B cell (primary cell): Measurements from ENCODE around the gene PLEKHM2. TPM values are rescaled to one million over a fixed set of nuclear protein-coding genes. Genes with fewer than 3 reads are reported as not detected.
A peak's percentile ranks its signal among the peaks of the same experiment; 100 is the strongest.

Source experiments
- ATAC-seq: fragments of 200-7000 bp; cut with Tn5 transposase; one replicate; pipeline ENCODE4 v1.10.0; 2021; ENCODE audit warnings: low read depth, mild to moderate bottlenecking, moderate number of reproducible peaks, moderate library complexity
- CTCF ChIA-PET: fragments of 350-600 bp; sonication (Branson Sonifier 250); formaldehyde crosslinking; loops from one replicate; lab custom pipeline; 2021; ENCODE audit warnings: antibody characterized with exemption, inconsistent platforms; lab: Charles Lee
- POLR2A ChIA-PET: fragments of 350-600 bp; sonication (Branson Sonifier 250); formaldehyde crosslinking; loops from one replicate; lab custom pipeline; 2021; ENCODE audit warnings: antibody characterized with exemption; lab: Charles Lee
- DNase-seq: peaks from one replicate; pipeline ENCODE4 v3.0.0; 2013
- H2AFZ ChIP-seq: 2 replicates; pipeline ENCODE4 v1.6.1; 2012; ENCODE audit warnings: mild to moderate bottlenecking, low read depth, low read length; ENCODE audit not compliant: insufficient read depth, poor library complexity, severe bottlenecking
- H3K27ac ChIP-seq, 2 donors: 1 replicate in 1 of 2; 2 replicates in 1 of 2; pipeline ENCODE4 v1.5.1; 2012 to 2013; ENCODE audit warnings: low read length in 2 of 2, mild to moderate bottlenecking in 2 of 2, moderate library complexity in 1 of 2
- H3K27me3 ChIP-seq, 4 experiments: fragments of 200-600 bp in 1 of 4; sonication (generic) in 1 of 4; replicated peaks in 1 of 4; 1 replicate in 2 of 4; 2 replicates in 2 of 4; pipeline versions ENCODE4 v1.6.1 to v1.7.0; 2013 to 2016; ENCODE audit warnings: low read length in 3 of 4, mild to moderate bottlenecking in 2 of 4, mixed read lengths in 1 of 4, moderate library complexity in 1 of 4; ENCODE audit not compliant: insufficient read depth in 4 of 4, control insufficient read depth in 3 of 4; ENCODE audit errors: control extremely low read depth in 1 of 4
- H3K36me3 ChIP-seq, 2 experiments: replicated peaks in 1 of 2; 1 replicate in 1 of 2; 2 replicates in 1 of 2; pipeline versions ENCODE4 v1.6.1 to v1.7.1; 2013; ENCODE audit warnings: low read length in 1 of 2; ENCODE audit not compliant: insufficient read depth in 2 of 2, control insufficient read depth in 1 of 2; ENCODE audit errors: control extremely low read depth in 1 of 2, extremely low read depth in 1 of 2
- H3K4me1 ChIP-seq, 2 donors: fragments of 200-600 bp in 1 of 2; sonication (generic) in 1 of 2; 1 replicate in 1 of 2; 2 replicates in 1 of 2; pipeline versions ENCODE4 v1.5.1 to v1.6.1; 2013 to 2017; ENCODE audit warnings: low read length in 2 of 2; ENCODE audit not compliant: control insufficient read depth in 2 of 2, insufficient read depth in 2 of 2
- H3K4me2 ChIP-seq: replicated peaks from 2 replicates; pipeline ENCODE3; 2012; ENCODE audit warnings: mild to moderate bottlenecking, low read depth, low read length; ENCODE audit not compliant: poor library complexity, severe bottlenecking
- H3K4me3 ChIP-seq, 5 experiments: fragments of 200-600 bp in 1 of 5; sonication (generic) in 1 of 5; 1 replicate in 3 of 5; 2 replicates in 2 of 5; pipeline versions ENCODE4 v1.5.1 to v1.7.0; 2011 to 2016; ENCODE audit warnings: low read length in 4 of 5, mild to moderate bottlenecking in 4 of 5, low read depth in 2 of 5, control low read depth in 1 of 5, moderate library complexity in 1 of 5; ENCODE audit not compliant: insufficient read depth in 1 of 5; ENCODE audit errors: control extremely low read depth in 1 of 5, extremely low read depth in 1 of 5
- H3K79me2 ChIP-seq: fragments of 200-600 bp; sonication (generic); one replicate; pipeline ENCODE4 v1.6.0; 2016; ENCODE audit warnings: low read length; ENCODE audit not compliant: control insufficient read depth, insufficient read depth
- H3K9ac ChIP-seq: fragments of 200-600 bp; sonication (generic); 2 replicates; pipeline ENCODE4 v1.6.1; 2017; ENCODE audit warnings: mild to moderate bottlenecking, low read length, moderate library complexity
- H3K9me3 ChIP-seq, 3 donors: one replicate each; pipeline versions ENCODE4 v1.6.1 to v1.7.1; 2013; ENCODE audit warnings: low read length in 2 of 3; ENCODE audit not compliant: control insufficient read depth in 2 of 3, insufficient read depth in 1 of 3; ENCODE audit errors: control extremely low read depth in 1 of 3
- H4K20me1 ChIP-seq: 2 replicates; pipeline ENCODE4 v1.6.0; 2012; ENCODE audit warnings: mild to moderate bottlenecking, low read length; ENCODE audit not compliant: insufficient read depth, control insufficient read depth, poor library complexity, severe bottlenecking
- H3K27ac Mint-ChIP-seq: one replicate; pipeline ENCODE4 v1.8.0; 2021; ENCODE audit warnings: mixed read lengths
- H3K27me3 Mint-ChIP-seq: one replicate; pipeline ENCODE4 v1.8.0; 2021; ENCODE audit warnings: mixed read lengths
- H3K4me1 Mint-ChIP-seq: one replicate; pipeline ENCODE4 v1.8.0; 2021; ENCODE audit warnings: mixed read lengths
- H3K4me3 Mint-ChIP-seq: one replicate; pipeline ENCODE4 v1.8.0; 2021; ENCODE audit warnings: mixed read lengths
- H3K9me3 Mint-ChIP-seq: one replicate; pipeline ENCODE4 v1.8.0; 2022; ENCODE audit warnings: mixed read lengths; ENCODE audit not compliant: insufficient read depth
- EZH2 ChIP-seq: IDR thresholded peaks from 2 replicates; pipeline ENCODE4 v1.6.1; 2012; ENCODE audit warnings: borderline replicate concordance, low read depth, mild to moderate bottlenecking, moderate library complexity, low read length; ENCODE audit not compliant: insufficient read depth, poor library complexity, severe bottlenecking
- WGBS: methylation state at CpG from one replicate; pipeline ENCODE4 v1.1.5; 2013; ENCODE audit warnings: missing lambda C conversion rate; ENCODE audit not compliant: insufficient coverage; 5-methylcytosine and 5-hydroxymethylcytosine counted together
- intact Hi-C: fragments of 100-400 bp; cut with micrococcal nuclease; formaldehyde crosslinking; loops from one replicate; pipeline ENCODE4 v1.10.0; 2022
- polyA plus RNA-seq: library from polyadenylated mRNA; depleted of rRNA; stranded (reverse); fragments of >200 nt; gene quantifications from 2 replicates; pipeline ENCODE4 v1.2.3, GENCODE V29; 2012
- total RNA-seq, 2 donors: library from RNA; stranded (reverse); fragments of 120-200 nt in 1 of 2; gene quantifications; 1 replicate in 1 of 2; 2 replicates in 1 of 2; pipeline versions ENCODE4 v1.2.3 to v1.2.4, GENCODE V29; 2013 to 2022
- TF ChIP-seq, protein P1 (sequence below): fragments of 200-600 bp; IDR thresholded peaks from one replicate; pipeline ENCODE4 v1.8.0; 2022; ENCODE audit warnings: antibody characterized with exemption, mild to moderate bottlenecking

PLEKHM2 gene
- total and polyA plus RNA-seq, 2 donors (not counting 1 experiment from before 2014, with no cell fraction given), result 99.7 to 120 TPM

DNA sequence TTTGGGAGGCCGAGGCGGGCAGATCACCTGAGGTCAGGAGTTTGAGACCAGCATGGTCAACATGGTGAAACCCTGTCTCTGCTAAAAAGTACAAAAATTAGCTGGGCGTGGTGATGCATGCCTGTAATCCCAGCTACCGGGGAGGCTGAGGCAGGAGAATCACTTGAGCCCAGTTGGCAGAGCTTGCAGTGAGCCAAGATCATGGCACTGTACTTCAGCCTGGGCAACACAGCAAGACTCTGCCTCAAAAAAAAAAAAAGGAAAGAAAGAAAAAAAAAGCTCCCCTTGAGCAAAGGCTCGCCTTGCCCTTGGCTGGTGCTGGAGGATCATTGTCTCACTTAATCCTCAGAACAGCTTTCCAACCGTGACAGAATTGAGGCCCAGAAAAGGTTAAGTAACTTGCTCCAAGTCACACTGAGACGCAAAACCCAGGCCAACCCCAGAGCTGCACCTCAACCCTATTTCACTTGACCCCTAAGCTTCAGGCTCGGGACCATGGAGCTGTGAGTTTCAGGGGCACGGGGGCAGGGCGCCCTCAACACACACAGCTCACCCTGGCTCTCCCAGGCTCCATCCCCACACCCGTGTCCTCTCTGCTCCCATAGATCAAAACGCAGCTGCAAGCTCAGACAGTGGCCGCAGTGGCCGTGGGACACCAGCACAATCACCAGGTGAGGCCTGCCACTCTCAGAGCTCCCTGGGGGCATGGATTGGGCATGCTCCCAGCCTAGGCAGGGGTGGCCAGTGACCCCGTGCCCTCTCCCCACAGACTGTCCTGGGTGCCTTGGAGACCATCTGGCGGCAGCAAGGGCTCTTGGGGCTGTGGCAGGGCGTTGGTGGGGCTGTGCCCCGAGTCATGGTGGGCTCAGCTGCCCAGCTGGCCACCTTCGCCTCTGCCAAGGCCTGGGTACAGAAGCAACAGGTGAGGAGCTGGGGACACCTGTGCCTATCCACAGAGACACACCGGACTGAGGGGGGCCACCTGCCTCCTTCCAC is 53.5 kb downstream of the PLEKHM2 start:
- Histone ChIP-seq H3K4me1 (peaks cover 0 to 11% of the 10 kb centered on the region in 2 donors), H3K36me3 (peaks cover 0 to 19% of the 10 kb centered on the region in 2 experiments), H3K27me3 (no peaks in the 10 kb centered on the region), H3K79me2 (no peaks in the 10 kb centered on the region), H3K9ac (no peak overlapping the region), H3K4me3 (no peak overlapping the region), H3K9me3 (no peaks in the 10 kb centered on the region), H3K27ac (no peak overlapping the region), H3K4me2 (no peak overlapping the region), H4K20me1 (no peaks in the 10 kb centered on the region), H2AFZ (no peak overlapping the region)
- Mint-ChIP-seq H3K4me3 (no peak overlapping the region), H3K4me1 (peaks cover 6% of the 10 kb centered on the region), H3K9me3 (no peaks in the 10 kb centered on the region), H3K27me3 (no peaks in the 10 kb centered on the region), H3K27ac (peak overlapping the region; percentile 61)
- POLR2A ChIA-PET, result interaction anchor here (0.6 kb wide), 1 partner anchor 404 kb away, joined by 3 read pairs; no protein-coding TSS in a partner anchor
- DNase-seq (no peak), ATAC-seq (no peak)
- TF ChIP-seq, protein P1, sequence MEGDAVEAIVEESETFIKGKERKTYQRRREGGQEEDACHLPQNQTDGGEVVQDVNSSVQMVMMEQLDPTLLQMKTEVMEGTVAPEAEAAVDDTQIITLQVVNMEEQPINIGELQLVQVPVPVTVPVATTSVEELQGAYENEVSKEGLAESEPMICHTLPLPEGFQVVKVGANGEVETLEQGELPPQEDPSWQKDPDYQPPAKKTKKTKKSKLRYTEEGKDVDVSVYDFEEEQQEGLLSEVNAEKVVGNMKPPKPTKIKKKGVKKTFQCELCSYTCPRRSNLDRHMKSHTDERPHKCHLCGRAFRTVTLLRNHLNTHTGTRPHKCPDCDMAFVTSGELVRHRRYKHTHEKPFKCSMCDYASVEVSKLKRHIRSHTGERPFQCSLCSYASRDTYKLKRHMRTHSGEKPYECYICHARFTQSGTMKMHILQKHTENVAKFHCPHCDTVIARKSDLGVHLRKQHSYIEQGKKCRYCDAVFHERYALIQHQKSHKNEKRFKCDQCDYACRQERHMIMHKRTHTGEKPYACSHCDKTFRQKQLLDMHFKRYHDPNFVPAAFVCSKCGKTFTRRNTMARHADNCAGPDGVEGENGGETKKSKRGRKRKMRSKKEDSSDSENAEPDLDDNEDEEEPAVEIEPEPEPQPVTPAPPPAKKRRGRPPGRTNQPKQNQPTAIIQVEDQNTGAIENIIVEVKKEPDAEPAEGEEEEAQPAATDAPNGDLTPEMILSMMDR, result no peak
- no peak for TF ChIP-seq EZH2
- 95% methylated on average over 19 of the region's 20 CpGs for WGBS
- intact Hi-C loops, result no loop called here
- CTCF ChIA-PET, result interaction anchor here (0.7 to 6.8 kb wide), 4 partner anchors 139 to 238 kb away, joined by 3 to 75 read pairs (median 3); no protein-coding TSS in a partner anchor
